ENCODE data around the gene TFDP1. TPM values are rescaled to one million over a fixed set of nuclear protein-coding genes. Genes with fewer than 3 reads are reported as not detected.

TFDP1 gene
- total RNA-seq, 2 donors from 2014 or later = 48.3 to 57.1 TPM

- ATAC-seq = no peak
- intact Hi-C loops (cut with DNase I) = no loop called here
- no peak for DNase-seq
Measured at GRCh38 chr13:113666329-113666670, 81.7 kb downstream of the TFDP1 start.

- no peak for DNase-seq
- no peak for ATAC-seq
- intact Hi-C loops (cut with DNase I) = no loop called here
Measured at GRCh38 chr13:113666951-113667701, 82.6 kb downstream of the TFDP1 start, which contains the start of gene GRK1. Gene GRK1, plus strand, starts transcription at chr13:113667219. Its CDS starts 168 bp downstream, at chr13:113667387.

GRCh38 chr13:113667771-113668490 is 83.4 kb downstream of the TFDP1 start:
- no peak for ATAC-seq
- no peak for DNase-seq
- intact Hi-C loops (cut with DNase I) = no loop called here

GRCh38 chr13:113668491-113668971 is 84.0 kb downstream of the TFDP1 start:
- ATAC-seq (no peak), DNase-seq (no peak)
- intact Hi-C loops (cut with DNase I) = no loop called here

- intact Hi-C loops (cut with DNase I) = no loop called here
- ATAC-seq (no peak), DNase-seq (no peak)
Measured at GRCh38 chr13:113669231-113669754, 84.7 kb downstream of the TFDP1 start.

GRCh38 chr13:113669755-113670341 is 85.3 kb downstream of the TFDP1 start:
- ATAC-seq = no peak
- intact Hi-C loops (cut with DNase I) = no loop called here
- no peak for DNase-seq

- ATAC-seq (no peak), DNase-seq (no peak)
- intact Hi-C loops (cut with DNase I) = no loop called here
Measured at GRCh38 chr13:113670541-113670940, 86.0 kb downstream of the TFDP1 start.

GRCh38 chr13:113671066-113672001 is 86.8 kb downstream of the TFDP1 start:
- no peak for DNase-seq
- ATAC-seq = no peak
- intact Hi-C loops (cut with DNase I) = no loop called here

GRCh38 chr13:113672002-113672651 is 87.6 kb downstream of the TFDP1 start:
- intact Hi-C loops (cut with DNase I) = no loop called here
- ATAC-seq (peak in 1 of 2 donors; percentile 33), DNase-seq (no peak)

Other genes starting within 250 kb of the TFDP1 start
- gene GRTP1, start 220.6 kb upstream of the TFDP1 start, total RNA-seq = 1 to 10 TPM; 1.5 to 1.8 TPM
- 100 to 1,000 TPM; 241 to 245 TPM for gene ADPRHL1, start 131.3 kb upstream of the TFDP1 start, total RNA-seq
- 10 to 100 TPM; 81.1 to 94.3 TPM for gene DCUN1D2, start 94.0 kb upstream of the TFDP1 start, total RNA-seq
- gene ATP4B, start 73.4 kb downstream of the TFDP1 start, total RNA-seq = not detected
- gene GRK1, start 82.5 kb downstream of the TFDP1 start, total RNA-seq = under 1 TPM; 0.13 to 0.44 TPM
- gene TMEM255B, start 174.5 kb downstream of the TFDP1 start, total RNA-seq = 10 to 100 TPM; 10.5 to 14.1 TPM

Measured in left cardiac atrium (tissue), 4 donors.